Activated CD8-positive, alpha-beta memory T cell treated with anti-CD3 and anti-CD28 coated beads for 48 hours (primary cell): ENCODE data around the gene ATG16L2.
"Not testable (repeated sequence)": the region's sequence is repeated elsewhere in the genome, so short reads cannot be mapped to it uniquely, and the experiment has no call there.

Experiments used
- DNase-seq, 3 experiments: peaks; one replicate each; pipeline ENCODE4 v3.0.0-alpha.2; 2020; ENCODE audit warnings: low read depth in 2 of 3, low spot score in 2 of 3

Gene ATG16L2

DNA sequence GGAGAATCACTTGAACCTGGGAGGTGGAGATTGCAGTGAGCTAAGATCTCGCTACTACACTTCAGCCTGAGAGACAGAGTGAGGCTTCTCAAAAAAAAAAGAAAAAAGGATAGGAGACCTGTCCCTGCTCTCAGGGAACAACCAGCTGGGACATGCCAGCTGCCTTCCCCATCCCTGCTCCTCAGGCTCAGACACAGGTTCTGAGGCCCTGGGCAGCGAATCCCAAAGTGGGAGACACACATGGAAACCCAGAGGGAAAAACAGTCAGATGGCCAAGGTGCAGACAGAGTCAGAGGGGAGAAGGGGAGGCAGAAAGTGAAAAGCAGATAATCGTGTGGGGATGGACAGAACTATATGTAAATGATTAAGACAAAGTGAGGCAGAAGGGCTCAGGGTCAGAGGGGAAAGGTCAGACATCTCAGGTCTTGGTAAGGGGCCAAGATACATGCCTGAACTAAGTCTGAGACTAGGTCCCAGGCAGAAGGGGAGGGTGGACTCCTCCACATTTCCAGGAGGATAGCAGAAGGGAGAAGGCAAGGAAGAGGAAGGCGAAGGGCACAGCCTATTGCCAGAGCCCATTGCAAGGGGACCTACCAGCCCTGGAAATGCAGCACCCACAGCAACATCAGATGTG lies 34.6 kb upstream of the ATG16L2 start:
- no peak for DNase-seq

DNA sequence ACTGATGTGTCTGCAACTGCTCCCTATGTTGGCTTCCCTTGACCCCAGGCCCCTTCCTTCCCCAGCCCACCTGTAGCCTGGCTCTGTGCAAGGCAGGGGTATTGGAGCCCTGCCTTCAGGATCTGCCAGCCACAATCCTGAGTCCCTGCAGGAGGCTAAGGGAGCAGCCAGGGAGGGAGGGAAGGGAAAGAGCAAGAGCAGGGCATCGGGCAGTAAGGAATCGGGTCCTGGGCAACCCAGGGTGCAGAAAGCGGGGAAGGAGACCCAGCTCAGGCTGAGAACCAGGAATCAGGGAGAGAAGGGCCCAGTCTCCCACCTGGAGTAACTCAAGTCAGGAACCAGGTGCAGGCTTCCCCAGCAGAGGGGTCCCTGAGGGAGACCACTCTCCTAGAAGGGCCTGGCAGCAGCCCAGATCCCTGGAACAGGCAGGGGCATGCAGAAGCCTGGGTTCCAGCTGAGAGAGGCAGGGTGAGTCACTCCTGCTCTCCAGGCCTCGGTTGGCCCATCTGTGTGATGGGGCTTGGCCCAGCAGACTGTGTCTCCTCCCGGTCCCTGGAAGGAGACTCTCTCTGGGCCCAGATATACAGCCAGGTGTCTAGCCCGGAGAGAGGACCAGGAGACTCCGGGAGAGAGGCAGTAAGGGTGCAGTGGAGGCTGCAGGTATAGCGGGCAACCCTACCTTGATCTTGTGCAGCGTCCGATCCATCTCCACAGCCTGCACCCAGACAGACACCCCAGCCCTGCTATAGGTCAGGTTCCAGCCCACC lies 33.7 kb upstream of the ATG16L2 start:
- DNase-seq, result no peak

DNA sequence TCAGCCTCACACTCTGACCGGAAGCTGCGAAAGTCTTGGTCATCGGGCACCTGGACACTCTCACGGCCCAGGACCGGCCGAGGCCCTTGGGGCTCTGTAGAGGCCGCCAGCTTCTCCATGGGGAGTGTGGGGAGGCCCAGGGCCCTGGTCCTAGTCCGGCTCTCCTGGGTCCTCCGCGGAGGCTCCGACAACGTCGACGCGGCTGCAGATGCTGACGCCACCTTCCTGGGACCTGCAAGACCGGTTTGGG lies 33.2 kb upstream of the ATG16L2 start:
- no peak for DNase-seq

DNA sequence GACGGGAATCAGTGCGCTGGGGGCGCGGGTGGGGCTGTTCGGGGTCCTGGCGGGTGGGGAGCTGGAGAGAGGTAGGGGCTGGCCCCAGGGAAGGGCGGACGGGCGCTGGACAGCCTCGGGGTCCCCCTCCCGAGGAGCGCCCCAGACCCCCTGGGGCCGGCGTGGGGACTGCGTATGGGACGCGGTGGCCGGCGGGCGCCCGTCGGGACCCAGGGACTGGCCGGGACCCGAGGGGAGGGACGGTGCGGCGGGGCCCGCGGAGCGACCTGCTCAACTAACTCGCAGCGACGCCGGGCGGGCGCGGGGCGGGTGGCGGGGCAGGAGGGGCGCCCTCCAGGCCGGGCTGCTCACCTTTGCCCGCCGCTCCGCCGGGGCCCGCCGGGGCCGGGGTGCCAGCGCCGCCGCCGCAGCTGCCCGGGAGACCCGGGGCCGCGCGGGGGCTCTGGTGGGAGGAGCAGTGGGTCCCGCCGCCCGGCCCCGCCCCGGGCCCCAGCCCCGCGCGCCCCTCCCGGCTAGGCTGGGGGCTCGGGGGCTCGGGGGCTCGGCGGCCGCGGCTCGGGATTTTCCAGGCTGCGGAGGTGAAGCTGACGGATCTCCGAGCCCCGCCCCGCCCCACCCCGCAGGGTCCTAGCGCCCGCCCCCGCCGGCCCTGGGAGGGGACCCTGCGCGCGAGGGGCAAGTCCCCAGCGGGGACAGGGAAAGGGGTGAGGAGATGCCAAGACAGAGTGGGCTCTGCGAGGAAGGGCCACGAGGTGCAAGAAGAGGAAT lies 32.7 kb upstream of the ATG16L2 start:
- DNase-seq, result peak in 1 of 3 experiments; percentile 24

DNA sequence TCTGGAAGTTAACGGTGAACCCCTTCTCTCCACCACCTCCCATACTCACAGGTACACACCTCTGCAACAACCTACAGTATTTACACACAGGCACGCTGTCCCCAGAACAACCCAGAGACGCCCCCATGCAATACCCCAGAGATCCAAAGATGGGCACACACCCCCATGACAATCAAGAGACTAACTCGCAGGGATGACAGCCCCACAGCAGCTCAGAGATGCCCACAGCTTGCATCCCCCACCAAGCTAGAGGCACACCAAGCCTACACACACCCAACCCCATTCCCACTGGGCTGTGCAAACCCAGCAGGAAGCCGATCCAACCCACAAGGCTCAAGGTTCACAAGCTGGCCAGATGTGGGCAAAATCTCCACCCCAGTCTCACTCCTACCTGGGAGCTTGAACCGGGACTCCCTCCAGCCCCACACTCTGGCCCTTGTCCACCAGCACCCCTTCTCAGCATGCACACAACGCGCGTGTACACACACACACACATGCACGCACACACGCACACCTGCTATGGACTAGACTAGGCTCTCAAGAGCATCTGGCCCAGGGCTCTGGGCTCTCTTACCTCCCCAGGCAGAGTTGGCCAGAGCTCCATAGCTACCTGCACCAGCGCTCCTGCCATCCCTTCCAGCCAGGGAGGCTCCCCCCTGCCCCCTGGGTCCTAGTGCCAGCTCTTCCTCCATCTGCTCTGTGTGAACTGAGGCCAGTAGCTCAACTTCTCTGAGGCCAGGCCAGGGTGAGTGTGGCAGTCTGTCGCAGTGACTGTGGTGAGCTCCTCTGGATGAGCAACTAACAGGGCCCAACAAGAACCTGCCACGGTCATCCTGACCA lies 31.9 kb upstream of the ATG16L2 start:
- no peak for DNase-seq

DNA sequence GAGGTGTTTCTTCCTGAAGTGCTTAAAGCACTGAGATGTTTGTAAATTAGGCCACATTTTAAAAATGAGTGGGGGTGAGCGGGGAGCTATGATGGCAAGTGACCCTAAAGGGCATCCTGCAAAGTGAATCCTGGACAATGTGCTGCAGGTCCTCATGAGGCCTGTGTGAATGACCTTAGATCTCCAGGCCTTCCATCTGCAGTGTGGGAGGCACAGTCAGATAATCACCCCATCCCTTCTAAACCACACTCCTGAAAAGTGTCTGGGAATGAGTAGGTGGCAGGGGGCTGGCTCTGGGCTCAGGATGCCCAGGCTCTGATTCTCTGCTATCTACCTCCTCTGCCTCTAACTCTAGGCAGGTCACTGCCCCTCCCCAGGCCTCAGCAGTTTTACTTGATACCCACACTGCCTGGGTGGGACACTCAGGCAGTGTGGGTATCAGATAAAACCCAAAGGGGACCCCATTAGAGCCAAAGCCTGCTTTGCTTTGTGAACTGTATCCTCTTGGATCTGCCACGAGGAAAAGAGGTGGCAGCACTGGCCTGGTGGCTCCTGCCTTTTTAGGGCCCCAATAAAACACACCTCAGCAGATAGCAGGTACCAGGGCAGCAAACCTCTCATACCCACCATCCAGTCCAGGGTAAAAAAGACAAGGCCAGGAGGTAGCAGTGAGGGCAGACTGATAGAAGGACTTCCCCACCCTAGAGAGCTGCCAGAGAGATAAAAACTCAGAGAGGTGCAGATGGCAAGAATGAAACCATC lies 30.9 kb upstream of the ATG16L2 start:
- no peak for DNase-seq

DNA sequence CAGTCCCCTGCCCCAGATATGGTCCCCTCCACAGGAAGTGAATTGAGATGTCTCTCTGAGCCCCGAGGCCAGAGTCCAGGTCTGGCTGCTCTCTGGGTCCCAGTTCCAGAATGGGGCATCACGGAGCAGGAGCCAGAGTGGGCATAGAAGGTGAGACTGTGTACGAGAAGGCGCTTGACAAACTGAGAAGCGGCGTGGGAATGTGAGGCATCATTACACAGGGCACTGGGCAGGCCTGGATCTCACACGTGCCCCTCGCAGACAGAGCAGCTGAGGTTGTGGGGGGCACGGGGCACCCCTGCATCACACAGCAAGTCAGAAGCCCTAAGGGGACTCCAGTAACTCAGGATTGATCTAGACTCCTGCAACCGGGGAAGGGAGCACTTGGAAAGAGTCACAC lies 29.5 kb upstream of the ATG16L2 start:
- DNase-seq, result no peak

DNA sequence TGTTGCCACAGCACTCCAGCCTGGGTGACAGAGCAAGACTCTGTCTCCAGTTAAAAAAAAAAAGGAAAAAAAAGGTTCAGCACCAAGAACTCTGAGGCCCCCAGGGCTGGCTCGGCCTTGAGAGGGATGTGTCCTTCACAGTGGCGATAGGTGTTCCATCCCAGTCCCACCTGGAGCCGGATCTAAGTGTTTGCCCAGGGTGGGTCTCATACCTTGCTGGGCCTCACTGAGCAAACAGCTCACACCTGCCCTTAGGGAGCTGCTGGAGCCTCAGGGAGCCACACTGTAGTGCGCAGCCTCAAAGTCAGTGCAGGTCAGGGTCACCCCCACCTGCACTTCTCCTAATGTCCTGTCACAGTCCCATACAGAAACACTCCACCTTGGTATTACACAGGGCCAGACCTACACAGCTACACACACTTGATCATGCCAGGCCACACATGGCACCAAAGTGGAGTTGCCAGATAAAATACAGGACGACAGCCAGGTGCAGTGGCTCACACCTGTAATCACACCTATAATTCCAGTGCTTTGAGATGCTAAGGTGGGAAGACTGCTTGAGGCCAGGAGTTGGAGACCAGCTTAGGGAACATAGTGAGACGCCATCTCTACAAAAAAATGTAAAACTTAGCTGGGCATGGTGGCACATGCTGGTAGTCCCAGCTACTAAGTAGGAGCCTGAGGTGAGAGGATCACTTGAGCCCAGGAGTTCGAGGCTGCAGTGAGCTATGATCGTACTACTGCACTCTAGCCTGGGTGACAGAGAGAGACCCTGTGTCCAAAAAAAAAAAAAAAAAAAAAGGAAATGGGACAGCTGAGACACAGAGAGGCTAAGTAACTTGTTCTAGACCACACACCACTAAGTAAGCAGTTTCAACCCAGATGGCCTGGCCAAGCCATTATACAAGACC lies 27.7 kb upstream of the ATG16L2 start:
- DNase-seq, result no peak

DNA sequence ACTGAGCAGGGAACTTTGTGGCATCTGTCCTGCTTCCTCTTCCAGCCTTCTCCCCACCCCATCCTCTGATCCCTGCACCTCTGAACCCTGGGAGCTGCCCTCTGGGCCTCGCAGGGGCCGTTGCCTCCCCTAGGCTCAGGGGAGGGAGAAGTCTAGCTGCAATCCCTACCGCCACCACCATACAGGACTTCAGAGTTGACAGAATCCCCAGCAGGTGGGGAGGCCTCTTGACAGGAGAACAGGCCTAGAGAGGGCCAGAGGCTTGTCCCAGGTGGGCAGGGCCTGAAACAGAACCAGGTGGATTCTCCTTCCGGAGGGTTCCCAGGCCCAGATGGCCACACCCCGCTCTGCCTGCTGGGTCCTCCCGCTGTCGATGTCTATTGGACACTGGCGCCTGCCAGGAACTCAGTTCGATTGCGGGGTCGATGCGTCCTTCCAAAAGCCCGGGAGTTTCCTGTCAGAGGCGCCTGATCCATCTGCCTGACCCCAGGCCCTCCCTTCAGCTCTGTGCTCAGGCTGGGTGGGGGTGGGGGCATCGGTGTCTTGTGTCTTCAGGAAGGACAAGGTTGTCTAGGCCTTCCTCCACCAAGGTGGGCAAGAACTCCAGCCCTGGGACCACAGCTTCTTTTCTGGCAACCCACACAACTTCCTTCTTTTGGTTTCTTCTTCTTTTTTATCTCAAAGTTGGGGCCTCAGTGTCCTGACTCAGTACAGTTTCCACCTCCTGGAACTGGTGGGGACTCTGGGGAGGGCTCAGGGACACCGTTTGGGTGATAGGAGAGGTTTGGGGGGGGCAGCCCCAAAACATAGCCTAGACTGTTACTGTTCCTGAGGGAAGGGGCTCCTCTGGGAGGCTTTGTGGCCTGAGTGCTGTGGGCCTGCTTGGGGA lies 26.8 kb upstream of the ATG16L2 start:
- DNase-seq, result no peak

DNA sequence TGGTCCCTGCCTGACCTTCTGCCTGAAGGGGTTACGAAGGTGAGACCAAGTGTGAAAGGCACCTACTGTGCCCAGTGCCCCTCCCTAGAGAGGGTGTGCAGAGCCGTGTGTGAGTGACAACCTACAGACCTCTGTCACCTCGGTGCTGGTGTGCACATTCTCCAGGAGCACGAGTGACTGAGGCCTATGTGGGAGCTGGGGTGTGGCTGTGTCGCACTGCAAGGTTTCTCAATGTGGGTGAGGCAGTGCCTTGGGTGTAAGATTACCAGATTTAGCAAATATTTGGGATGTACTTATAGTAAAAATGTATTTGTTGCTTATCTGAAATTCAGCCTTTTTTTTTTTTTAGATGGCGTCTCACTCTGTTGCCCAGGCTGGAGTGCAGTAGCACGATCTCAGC lies 26.0 kb upstream of the ATG16L2 start:
- no peak for DNase-seq

DNA sequence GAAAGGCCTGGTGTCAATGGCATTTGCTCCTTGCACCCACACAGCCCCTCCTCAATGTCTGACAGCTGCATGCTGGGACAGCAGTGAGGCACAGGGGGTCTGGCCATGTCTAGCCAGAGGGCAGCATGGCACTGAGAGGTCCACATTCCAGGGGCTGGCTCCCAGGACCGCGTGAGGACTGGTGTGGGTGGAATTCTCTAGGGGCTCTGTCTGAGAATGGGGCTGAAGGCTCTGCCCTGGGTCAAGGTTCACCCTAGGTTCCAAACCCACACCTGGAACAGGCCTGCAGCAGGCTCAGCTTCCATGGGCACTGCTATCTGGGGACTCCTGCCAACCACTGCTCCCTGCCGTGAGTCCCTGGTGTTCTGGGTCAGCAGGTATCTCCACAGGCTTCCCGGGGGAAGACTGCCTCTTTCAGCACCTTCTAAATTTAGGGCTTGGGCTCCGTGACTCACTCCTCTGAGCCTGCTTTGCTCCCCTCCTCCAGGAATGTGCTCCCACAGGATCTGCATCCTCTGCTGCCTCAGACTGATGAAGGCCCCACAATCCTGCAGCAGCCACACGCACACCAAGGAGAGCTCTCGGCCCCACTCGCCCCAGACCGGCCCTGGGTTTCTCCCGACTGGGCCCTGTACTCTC lies 24.6 kb upstream of the ATG16L2 start:
- no peak for DNase-seq

DNA sequence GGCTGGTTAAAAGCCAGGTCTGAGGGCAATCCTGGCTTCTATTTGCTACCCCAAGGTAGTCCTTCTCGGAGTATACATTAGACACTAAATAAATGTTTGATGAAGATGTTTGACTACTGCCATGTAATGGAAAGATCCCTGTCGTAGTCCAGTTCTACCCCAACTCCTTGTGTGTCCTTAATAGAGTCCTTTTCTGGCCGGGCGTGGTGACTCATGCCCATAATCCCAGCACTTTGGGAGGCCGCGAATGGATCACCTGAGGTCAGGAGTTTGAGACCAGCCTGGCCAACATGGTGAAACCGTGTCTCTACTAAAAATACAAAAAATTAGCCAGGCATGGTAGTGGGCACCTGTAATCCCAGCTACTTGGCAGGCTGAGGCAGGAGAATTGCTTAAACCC lies 23.0 kb upstream of the ATG16L2 start:
- DNase-seq, result not testable (repeated sequence)

DNA sequence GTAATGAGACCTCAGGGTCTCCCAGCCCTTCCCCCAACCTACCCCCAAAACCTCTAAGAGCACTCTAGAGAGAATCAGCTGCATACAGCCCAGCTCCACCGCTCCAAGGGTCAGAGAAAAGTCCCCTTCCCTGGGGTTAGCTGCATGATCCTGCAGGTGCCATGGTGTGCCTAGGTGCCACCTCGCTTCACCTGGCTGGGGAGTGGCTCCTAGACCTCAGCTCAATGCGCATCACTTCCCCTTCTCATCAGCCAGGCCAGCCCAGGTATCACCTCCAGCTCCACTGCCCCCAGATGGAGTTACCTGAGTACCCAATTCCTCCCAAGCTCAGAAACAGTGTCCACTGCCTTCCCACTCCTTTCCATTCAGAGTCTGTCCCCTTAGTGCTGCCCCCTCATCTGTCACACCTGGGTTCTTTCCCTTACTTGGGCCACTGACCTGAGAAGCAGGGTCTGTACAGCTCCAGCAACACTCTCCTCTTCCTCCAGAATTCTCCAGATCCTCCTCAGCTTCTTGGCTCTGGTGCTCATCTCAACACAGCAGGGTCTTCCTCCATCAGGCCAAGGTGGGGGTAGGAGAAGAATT lies 21.7 kb upstream of the ATG16L2 start:
- DNase-seq, result no peak

DNA sequence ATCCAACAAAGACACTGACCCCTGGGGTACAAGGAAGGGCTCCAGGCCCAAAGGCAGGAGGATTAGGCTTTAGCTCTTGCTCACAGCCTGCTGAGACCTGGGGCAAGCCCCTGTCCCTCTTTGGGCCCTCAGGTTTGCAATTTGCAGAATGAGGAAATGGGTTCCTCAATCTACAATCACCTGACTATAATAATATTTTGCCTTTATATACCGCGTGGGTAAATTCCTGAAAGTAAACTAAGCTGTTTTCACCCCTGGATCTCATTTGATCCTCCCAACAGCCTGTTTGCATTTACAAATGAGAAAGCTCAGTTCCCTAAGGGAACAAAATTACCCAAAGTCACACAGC lies 21.2 kb upstream of the ATG16L2 start:
- no peak for DNase-seq

DNA sequence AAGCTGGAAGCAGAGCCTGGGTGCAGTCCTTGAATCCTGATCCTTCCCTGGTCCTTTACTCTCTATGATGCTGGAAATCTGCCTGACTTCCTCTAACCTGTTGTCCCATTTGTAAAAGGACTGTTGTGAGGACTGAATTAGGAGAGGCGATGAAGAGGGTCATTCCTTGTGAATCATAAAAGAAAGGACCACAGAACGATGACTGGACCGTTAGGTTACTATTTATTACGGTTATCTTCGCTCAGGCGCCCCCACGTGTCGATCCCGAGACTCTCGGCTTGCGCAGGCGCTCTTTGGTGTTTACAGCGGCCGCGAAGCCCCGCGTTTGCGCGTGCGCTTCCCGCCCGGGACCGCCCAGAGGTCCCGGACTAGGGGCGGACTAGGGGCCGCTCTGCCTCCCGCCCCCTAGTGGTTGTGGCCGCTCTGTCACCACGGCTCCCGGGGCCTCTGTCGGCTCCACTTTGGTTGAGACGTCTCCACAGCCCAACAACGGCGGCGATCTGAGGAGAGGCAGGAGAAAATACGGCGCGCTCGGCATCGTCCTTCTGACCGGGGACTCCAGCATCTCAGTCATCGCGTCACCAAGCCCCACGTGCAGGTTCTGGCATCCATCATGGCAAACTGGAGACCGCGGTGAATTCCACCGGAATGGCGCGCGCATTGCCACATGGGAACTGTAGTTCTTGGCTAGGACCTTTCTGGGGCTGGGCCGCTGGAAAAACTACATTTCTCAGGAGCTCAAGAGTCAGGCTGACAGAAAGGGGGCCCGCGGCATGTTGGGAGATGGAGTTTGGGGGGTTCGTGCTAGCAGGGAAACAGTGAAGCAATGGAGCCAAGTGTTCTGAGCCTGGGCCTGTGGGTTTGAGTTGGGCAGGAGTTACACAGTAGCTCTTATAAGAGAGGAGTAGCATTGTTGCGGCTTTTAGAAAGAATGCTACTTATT lies 20.5 kb upstream of the ATG16L2 start, which contains the start of gene STARD10:
TSS of gene STARD10 (minus strand) at position 623 of the 943 bp plus-strand sequence. CDS start 12,866 bp downstream, outside the sequence.
- DNase-seq, result peak; percentile 81 to 91 (median 84)

DNA sequence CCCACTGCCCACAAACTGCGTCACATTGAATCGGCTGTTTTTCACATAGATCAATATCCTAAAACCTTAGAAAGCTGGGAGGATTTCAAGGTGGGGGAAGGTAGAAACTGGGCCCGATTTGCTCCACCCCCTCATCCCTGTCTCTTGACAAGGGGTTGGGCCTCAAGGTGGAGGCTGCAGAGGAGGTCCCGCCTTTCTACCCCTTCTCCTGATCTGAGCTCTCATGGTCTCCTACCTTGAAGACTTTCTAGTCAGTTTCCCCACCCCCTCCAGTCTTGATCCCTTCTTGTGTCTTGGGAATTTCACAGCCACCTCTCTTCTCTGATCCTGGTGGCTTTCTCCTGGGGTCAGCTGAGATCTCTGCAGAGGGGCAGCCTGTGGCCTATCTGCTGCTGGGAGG lies 15.8 kb upstream of the ATG16L2 start:
- DNase-seq, result no peak

DNA sequence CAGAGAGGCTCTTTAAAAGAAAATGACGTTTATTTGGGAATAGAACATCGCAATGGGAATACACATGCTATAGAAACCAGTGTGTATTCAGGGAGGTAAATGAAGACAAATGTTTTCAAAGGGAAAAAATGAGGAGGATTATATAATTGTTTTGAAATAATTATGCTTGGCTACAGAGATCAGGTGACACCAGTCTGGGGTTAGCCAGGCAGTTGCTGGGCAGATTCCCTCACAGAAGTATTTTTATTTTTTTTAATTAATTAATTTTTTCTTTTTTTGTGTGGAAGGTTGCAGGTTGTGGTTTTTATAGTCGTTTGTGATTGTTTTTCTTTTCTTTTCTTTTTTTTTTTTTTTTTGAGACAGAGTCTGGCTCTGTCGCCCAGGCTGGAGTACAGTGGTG lies 14.8 kb upstream of the ATG16L2 start:
- no peak for DNase-seq
